A549 (cell line): Measurements from ENCODE around the gene HOATZ.
A peak's percentile ranks its signal among the peaks of the same experiment; 100 is the strongest.

Experiments
- CEBPB ChIP-seq, 2 experiments: fragments of >200 bp in 1 of 2; sonication (Bioruptor Twin) in 1 of 2; formaldehyde crosslinking in 1 of 2; IDR thresholded peaks; 2 replicates each; pipeline ENCODE4 v1.6.1; 2012 to 2016
- CTCF ChIP-seq: fragments of >200 bp; sonication (Bioruptor Twin); formaldehyde crosslinking; IDR thresholded peaks from 3 replicates; pipeline ENCODE4 v1.5.1; 2016
- ELK1 ChIP-seq: fragments of 150-350 bp; IDR thresholded peaks from 2 replicates; pipeline ENCODE4 v1.6.1; 2014; ENCODE audit warnings: low read depth, mild to moderate bottlenecking, low read length
- EP300 ChIP-seq, 2 experiments: fragments of >200 bp; sonication (Bioruptor Twin); formaldehyde crosslinking; IDR thresholded peaks; 2 replicates in 1 of 2; 3 replicates in 1 of 2; pipeline ENCODE4 v1.6.1; 2016 to 2017
- HMGXB4 ChIP-seq: fragments of 250-450 bp; sonication (Bioruptor Pico); IDR thresholded peaks from 2 replicates; pipeline ENCODE4 v1.5.0; 2021; ENCODE audit warnings: mild to moderate bottlenecking, moderate library complexity, borderline replicate concordance
- JUNB ChIP-seq: fragments of >200 bp; sonication (Bioruptor Twin); formaldehyde crosslinking; IDR thresholded peaks from 2 replicates; pipeline ENCODE4 v1.6.1; 2016
- KDM5A ChIP-seq: fragments of 200-600 bp; sonication (generic); IDR thresholded peaks from 2 replicates; pipeline ENCODE4 v1.6.1; 2016; ENCODE audit warnings: antibody characterized with exemption, mild to moderate bottlenecking
- PBX3 ChIP-seq: IDR thresholded peaks from 2 replicates; pipeline ENCODE4 v1.6.1; 2012
- POLR2A ChIP-seq: IDR thresholded peaks from 2 replicates; pipeline ENCODE4 v1.6.1; 2012; ENCODE audit warnings: mild to moderate bottlenecking, low read length
- RAD21 ChIP-seq, 2 experiments: fragments of >200 bp in 1 of 2; sonication (Bioruptor Twin) in 1 of 2; formaldehyde crosslinking in 1 of 2; IDR thresholded peaks in 1 of 2; conservative IDR thresholded peaks in 1 of 2; 2 replicates in 1 of 2; 3 replicates in 1 of 2; pipeline ENCODE4 v1.6.1; 2012 to 2018; ENCODE audit warnings: inconsistent platforms in 1 of 2
- REST ChIP-seq: fragments of 200-600 bp; sonication (generic); IDR thresholded peaks from 2 replicates; pipeline ENCODE4 v1.6.1; 2016; ENCODE audit warnings: antibody characterized with exemption, mild to moderate bottlenecking, moderate library complexity
- SMC3 ChIP-seq: fragments of >200 bp; sonication (Bioruptor Twin); formaldehyde crosslinking; IDR thresholded peaks from 3 replicates; pipeline ENCODE4 v1.6.1; 2018; ENCODE audit warnings: inconsistent platforms

- TF ChIP-seq SMC3 (no peak), POLR2A (no peak), CTCF (no peak), CEBPB (IDR thresholded peaks at IDR 0.05) (no peak), REST (no peak), JUNB (no peak), PBX3 (no peak), EP300 (IDR thresholded peaks at IDR 0.05) (no peak), KDM5A (no peak), RAD21 (conservative IDR thresholded peaks at IDR 0.05 in 1 of 2, IDR thresholded peaks at IDR 0.05 in 1 of 2) (peak in 1 of 2 experiments; percentile 39; a peak in 3 of 5 replicates), HMGXB4 (CRISPR knock-in tag) (no peak), ELK1 (no peak)
Measured at GRCh38 chr11:111574373-111575225, 60.0 kb downstream of the HOATZ start.
